G401 (cell line): ENCODE measurements around the gene SLC25A14. TPM values are rescaled to one million over a fixed set of nuclear protein-coding genes. Genes with fewer than 3 reads are reported as not detected.
A peak's percentile ranks its signal among the peaks of the same experiment; 100 is the strongest.
"Not testable (repeated sequence)": the region's sequence is repeated elsewhere in the genome, so short reads cannot be mapped to it uniquely, and the experiment has no call there.

Source experiments
- DNase-seq: peaks from one replicate; pipeline ENCODE4 v3.0.0-alpha.2; 2015; ENCODE audit warnings: low spot score
- in situ Hi-C: cut with HindIII; loops from 2 replicates; pipeline ENCODE4 v1.10.0; 2016; ENCODE audit warnings: low sequenced_read_pairs, mixed read lengths
- total RNA-seq: library from RNA; depleted of rRNA; stranded (reverse); fragments of >200 nt; shearing (Covaris generic); gene quantifications from 2 replicates; pipeline ENCODE4 v1.2.3, GENCODE V29; 2014

SLC25A14 gene
- total RNA-seq, 1 experiment from 2014 or later = 10.1 TPM

DNA sequence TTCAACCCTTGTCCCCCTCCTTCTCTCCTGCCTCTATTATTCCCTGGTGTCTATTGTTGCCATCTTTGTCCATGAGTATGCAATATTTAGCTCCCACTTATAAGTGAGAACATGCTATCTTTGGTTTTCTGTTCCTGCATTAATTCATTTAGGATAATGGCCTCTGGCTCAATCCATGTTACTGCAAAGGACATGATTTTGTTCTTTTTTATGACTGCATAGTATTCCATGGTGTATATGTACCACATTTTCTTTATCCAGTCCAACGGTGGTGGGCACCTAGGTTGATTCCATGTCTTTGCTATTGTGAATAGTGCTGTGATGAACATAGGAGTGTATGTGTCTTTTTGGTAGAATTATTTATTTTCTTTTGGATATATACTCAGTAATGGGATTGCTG, 12.3 kb downstream of the SLC25A14 start:
- in situ Hi-C loops, DNase-seq: not testable (repeated sequence)

DNA sequence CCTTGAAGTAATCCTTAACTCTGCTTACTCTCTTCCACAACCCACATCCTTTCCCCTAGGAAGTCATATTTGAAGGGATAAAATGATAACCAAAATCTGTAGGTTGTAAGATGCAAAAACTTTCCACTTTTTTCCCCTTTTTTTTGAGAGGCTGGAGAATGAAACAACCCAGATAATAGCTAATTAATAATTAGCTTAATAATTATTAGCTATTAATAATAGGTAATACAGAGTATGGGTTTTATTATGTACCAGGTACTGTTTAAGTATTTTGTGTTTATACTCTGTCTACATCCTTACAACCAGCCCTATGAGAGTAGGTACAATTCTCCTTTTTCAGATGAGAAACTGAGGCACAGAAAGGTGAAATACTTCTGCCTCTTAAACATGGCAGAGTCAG, 36.4 kb downstream of the SLC25A14 start:
- in situ Hi-C loops = no loop called here
- no peak for DNase-seq

DNA sequence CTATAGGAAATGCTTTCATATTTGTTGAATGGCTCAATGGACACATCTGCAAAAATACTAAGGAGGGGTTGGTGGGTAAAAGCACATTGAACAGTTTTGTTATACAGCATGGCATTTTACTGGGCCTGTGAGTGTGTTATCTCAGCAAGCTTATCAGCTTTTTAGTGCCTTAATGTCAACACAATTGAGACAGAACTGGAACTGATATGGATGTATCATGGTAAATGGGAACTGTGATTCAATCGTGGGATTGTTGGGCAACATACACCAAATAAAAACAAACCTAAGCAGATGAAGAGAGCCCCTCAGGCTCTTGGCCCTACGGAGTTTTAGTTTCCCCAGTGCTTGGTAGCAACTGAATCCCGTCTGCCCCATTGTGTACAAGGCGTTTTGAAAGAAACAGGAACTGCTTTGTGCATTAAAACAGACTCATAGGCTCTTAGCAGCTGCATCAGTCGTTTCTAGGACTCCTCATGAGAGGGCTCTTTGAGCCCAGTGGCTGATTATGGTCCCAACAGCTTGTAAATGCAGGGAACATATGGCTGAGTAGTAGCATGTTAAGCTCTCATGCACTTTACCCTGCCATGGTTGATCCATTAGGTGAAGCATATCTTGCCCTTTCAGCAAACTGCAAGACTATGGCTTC, 38.4 kb downstream of the SLC25A14 start:
- DNase-seq = no peak
- in situ Hi-C loops = no loop called here

DNA sequence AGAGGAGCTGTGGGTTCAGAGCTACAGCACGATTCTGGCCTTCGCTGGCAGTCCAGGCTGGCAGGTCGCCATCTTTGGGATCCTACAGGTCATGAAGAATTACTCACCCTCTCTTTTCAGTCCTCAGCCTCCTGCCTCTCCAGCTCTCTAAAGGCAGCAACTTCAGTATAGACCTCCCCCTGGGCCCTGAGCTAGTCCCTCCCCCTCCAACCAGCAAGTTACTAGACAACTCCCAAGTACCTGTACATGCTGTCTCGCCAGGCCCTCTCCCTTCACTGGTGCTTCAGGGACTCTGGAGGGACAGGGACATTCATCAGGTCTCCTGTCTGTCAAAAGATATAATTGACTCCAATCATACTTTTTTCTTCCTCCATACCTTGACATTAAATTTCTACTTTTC, 45.8 kb downstream of the SLC25A14 start, which contains the start of gene GPR119:
Gene GPR119, minus strand, starts transcription at position 155 of the 400 bp plus-strand sequence. CDS start 227 bp downstream, outside the sequence.
- no peak for DNase-seq
- in situ Hi-C loops = no loop called here

DNA sequence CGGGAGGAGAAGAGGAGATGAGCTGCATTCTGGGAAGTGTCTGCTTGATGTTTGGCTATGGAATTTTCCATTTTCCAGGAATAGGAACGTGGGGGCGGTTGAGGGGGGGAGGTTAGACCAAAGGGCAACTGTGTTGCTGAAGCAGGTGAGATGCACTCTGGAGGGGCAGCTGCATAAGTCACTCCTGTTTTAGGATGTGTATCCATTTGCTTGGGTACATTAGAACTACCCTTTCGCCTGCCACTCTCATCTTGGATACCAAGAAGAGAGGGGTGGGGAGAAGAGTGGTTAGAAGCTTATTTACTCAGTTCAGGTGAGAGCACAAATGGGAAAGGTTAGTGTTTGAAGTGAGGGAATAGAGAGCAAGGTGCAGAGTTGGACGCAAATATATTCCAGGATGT, 46.7 kb downstream of the SLC25A14 start:
- in situ Hi-C loops = no loop called here

DNA sequence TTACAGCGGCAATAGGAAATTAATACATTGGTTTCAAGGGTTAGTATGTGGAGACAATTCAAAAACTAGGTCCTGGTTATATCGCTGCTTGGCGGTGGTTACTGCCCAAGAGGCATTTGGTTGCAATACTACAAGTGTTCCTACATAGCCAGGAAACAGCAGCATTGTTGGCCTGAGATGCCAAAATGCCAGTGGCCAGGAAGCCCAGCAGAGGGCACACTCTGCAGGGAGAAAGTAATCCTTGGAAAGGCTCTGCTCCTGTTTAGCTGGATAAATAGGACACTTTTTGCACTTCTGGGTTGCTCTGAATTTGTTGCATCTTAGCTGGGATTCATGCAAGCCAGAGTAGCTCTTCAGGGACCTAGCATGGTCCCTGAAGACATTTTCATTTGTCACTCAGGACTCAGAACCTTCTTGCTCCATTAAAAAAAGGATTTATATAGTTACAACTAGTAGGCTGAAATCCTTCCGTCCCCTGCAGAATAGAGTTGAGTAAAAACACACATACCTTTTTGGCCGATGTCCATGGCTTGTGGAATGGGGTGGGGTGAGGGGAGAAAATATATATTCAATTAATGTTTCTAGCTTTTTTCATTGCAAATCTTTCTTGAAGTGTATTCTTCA, 53.8 kb downstream of the SLC25A14 start:
- in situ Hi-C loops = no loop called here
- peak; percentile 54 for DNase-seq

More for the DNA sequence above, 46.7 kb downstream of the SLC25A14 start:
- DNase-seq = no peak

DNA sequence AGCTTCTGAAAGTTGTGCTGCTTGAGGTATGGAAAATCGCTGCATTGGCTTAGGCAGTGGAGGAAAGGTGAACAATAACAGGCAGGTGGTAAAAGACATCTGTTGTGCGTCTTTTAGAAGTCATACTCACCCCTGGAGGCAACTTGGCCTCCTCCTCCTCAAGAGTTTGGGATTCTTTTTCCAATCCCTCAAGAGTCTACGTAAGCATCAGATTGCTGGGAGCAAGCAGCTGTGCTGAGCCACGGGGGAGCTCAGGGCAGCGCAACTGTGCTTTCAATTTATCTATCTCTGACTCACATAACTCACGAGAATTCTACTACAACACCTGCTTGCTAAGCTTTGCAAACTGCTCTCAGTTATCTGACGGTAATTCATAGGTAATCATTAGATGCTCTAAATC, 55.6 kb downstream of the SLC25A14 start:
- in situ Hi-C loops = no loop called here
- no peak for DNase-seq

DNA sequence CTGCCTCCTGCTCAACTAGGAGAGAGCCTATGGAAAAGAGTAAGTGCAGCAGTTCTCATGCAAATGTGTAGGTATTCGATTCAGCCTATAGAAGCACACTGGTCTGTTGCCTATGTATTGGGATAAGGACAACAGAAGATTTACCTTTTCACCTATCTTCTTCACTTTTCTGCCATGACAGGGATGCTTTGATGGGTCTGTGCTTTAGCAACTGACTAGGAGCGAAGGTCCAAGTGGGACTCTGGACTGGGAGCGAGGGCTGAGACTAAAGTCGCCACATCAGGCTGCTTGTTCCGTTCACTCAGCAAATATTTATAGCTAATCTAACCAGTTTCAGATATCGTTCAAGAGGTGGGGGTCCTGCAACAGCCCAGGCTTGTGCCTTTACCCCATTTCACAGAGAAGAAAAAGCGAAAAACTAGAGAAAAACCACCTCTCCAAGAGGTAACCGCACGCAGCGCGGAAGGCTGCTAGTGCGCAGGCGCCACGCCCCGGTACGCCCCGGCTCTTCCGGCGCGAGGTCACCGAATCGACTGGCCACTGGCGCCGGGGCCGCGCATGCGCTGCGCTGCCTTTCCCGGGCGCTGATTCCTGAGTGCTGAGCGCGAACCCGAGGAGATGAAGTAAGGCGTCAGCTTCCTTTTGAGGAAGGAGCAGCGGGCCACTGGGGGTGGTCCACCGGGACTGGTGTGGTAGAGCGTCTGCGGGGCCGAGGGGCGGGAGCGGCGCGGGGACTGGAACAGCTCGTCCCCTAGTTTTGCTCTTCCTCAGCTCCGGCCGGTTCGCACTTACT, 61.9 kb downstream of the SLC25A14 start, which contains the start of gene RBMX2:
Gene RBMX2, plus strand, starts transcription at position 573 of the 793 bp plus-strand sequence. Its CDS starts 46 bp downstream, at position 619.
- DNase-seq = peak; percentile 74
- in situ Hi-C loops = no loop called here

DNA sequence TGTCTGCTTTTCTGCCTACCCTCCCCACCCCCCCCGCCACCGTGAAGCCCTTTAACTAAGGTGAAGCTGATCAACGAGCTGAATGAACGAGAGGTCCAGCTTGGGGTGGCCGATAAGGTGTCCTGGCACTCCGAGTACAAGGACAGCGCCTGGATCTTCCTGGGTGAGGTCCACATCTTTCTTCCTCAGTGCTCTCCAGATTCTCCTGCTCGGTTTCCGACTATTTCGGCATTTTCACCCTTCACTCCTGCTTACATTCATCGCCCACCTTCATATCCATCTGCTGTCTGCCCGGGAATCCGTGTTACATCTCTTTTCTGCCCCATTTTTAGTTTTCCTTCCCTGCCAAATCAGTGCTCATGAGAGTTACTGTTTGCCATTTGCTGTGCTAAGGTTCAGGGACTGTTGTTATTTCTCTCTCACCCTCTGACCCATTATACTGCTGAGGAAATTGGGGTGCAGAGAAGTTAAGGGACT, 62.5 kb downstream of the SLC25A14 start:
- DNase-seq = no peak
- in situ Hi-C loops = no loop called here

DNA sequence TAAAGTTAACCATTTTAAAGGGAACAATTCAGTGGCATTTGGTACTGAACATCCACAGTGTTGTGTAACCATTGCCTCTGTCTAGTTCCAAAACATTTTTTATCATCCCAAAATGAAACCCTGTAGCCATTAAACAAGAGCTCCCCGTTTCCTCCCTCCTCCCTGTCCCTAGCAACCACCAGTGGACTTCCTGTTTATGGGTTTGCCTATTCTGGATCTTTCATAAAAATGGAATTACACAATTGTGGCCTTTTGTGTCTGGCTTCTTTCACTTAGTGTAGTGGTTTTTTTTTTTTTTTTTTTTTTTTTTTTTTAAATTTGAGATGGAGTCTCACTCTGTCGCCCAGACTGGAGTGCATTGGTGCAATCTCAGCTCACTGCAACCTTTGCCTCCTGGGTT, 73.7 kb downstream of the SLC25A14 start:
- in situ Hi-C loops = no loop called here
- no peak for DNase-seq

DNA sequence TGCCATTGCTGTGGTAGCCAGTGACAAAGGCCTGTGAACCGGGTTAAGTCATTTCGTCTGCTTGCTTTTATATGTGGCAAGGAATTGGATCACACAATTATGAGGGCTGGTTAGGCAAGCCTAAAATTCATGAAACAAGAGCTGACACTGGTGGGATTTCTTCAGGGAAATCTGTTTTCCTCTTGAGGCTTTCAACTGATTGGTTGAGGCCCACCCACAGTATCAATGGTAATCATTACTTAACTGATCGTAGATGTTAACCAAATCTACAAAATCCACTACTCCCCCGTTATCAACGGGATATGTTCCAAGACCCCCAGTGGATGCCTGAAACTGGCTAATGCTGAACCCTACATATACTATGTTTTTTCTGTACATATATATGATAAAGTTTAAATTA, 75.1 kb downstream of the SLC25A14 start:
- in situ Hi-C loops = no loop called here
- no peak for DNase-seq

DNA sequence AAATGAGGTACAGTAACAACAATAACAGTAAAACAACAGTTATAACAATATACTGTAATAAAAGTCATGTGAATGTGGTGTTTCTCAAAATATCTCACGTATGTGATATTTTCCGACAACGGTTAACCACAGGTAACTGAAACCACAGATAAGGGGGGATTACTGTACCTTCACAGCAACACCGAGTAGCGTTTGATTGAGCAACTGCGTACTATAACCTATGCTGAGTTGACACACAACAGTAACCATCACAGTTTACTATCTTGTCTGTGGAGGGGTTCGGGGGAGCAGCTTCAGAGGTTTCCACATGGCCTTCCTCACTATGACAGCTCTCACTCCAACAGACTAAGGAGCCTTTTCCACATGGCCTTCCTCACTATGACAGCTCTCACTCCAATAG, 75.5 kb downstream of the SLC25A14 start:
- no peak for DNase-seq
- in situ Hi-C loops = no loop called here

DNA sequence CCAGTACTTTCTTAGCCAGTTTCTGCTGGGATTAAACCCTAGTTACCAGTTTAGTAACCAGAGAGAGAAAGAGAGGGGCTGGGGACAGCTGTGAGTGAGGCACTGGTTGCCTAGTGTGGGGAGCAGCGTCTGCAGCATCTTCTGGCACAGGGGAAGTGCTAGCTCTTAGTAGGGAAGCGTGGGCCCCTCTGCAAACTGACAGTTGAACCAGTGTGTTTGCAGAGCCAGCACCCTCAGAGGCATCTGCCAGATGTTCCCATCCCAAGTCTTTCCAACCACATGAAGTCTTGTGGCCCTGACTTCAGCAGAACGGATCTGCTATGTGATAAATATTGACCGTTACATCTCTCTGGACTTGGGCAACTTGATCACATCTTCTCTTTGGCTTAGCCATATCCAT, 77.1 kb downstream of the SLC25A14 start:
- in situ Hi-C loops = no loop called here
- DNase-seq = no peak

DNA sequence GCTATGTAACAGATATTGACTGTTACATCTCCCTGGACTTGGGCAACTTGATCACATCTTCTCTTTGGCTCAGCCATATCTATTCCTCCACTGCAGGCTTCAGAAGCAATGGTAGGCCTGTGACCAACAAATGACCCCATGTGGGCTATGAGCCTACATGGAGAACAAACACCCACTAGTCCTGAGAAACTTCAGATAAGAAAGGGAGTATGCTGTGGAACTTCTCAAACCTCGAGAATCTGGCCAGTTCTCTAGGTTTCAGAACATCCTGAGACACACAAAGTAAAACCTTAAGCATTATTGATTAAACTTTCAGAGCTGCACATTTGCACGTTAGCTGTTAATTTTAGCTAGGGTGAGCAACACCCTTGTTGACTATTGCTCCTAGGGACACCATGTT, 78.3 kb downstream of the SLC25A14 start:
- in situ Hi-C loops = no loop called here
- no peak for DNase-seq

DNA sequence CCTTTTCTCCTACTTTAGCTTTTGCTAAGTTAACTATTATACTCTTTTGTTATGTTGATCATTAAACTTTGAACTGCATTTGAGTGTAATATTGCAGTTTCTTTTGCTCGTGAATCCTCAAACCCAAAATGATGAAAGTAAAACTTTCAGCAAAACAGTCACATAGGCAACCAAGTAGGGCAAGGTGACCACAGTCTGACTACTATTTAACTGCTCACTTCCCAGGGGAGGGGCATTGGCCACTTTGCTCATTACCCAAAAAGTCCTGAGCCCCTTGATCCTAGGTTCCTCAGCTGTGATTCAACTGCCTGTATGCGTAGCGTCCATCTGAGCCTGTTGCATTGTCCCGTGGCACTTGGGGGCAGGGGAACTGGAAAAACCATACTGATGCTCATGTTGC, 79.0 kb downstream of the SLC25A14 start:
- DNase-seq = no peak
- in situ Hi-C loops = no loop called here

DNA sequence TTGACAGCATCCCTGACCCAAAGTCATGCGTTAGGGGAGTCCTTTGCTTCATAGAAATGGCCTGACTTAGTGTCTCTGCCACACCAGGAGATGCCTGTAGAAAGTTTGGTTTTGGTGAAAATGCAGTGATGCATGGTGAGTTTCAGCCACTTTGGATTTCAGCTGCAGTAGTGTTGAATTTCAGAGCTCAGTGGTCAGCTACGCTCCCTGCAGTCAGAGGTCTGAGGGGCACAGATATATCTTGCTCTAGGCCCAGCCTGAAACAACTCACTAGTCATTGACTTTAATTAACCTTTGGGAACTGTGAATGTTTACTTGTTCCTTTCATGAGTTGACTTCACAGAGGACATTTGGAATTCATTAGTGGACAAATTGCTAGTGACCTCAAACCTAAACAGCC, 79.5 kb downstream of the SLC25A14 start:
- in situ Hi-C loops = no loop called here
- DNase-seq = no peak
